22Rv1 (cell line): ENCODE results near the gene JTB.

Experiments used
- ZFX ChIP-seq: fragments of 450-650 bp; IDR thresholded peaks from 2 replicates; pipeline ENCODE4 v1.6.1; 2017; ENCODE audit warnings: antibody characterized with exemption, borderline replicate concordance
- TF ChIP-seq, protein P1 (sequence below): fragments of 450-650 bp; IDR thresholded peaks from 2 replicates; pipeline ENCODE4 v1.5.1; 2017; ENCODE audit warnings: mild to moderate bottlenecking

DNA sequence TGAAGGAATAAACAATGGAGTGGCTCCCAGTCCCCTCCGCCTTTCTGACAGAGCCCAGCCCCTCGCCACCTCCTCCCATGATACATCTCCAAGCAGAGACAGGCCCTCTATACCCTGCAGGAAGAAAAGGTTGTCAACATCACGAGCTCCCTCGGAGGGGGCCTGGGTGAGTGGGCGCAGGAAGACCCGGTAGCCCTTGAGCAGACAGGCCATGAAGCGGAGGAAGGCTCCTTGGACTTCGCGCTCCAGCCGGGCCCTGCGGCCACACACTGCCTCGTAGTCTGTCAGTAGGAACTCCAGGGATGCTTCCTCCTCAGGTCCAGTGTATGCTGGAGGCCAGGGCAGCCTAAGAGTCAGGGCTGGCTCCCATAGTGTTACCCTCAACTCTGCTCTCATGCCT, 38.0 kb downstream of the JTB start:
- TF ChIP-seq, protein P1, sequence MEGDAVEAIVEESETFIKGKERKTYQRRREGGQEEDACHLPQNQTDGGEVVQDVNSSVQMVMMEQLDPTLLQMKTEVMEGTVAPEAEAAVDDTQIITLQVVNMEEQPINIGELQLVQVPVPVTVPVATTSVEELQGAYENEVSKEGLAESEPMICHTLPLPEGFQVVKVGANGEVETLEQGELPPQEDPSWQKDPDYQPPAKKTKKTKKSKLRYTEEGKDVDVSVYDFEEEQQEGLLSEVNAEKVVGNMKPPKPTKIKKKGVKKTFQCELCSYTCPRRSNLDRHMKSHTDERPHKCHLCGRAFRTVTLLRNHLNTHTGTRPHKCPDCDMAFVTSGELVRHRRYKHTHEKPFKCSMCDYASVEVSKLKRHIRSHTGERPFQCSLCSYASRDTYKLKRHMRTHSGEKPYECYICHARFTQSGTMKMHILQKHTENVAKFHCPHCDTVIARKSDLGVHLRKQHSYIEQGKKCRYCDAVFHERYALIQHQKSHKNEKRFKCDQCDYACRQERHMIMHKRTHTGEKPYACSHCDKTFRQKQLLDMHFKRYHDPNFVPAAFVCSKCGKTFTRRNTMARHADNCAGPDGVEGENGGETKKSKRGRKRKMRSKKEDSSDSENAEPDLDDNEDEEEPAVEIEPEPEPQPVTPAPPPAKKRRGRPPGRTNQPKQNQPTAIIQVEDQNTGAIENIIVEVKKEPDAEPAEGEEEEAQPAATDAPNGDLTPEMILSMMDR, result no peak
- TF ChIP-seq ZFX, result no peak
